GM23248 (cell line): ENCODE data around the gene GEMIN4. TPM values are rescaled to one million over a fixed set of nuclear protein-coding genes. Genes with fewer than 3 reads are reported as not detected.

Experiments
- DNase-seq: peaks from one replicate; pipeline ENCODE4 v3.0.0-alpha.2; 2015
- H2AFZ ChIP-seq: fragments of 200-600 bp; sonication (generic); 2 replicates; pipeline ENCODE4 v1.6.1; 2016; ENCODE audit warnings: antibody characterized with exemption
- H3F3A ChIP-seq: fragments of 200-600 bp; sonication (generic); 2 replicates; pipeline ENCODE4 v1.6.1; 2016; ENCODE audit warnings: mild to moderate bottlenecking, antibody characterized with exemption, mixed run types; ENCODE audit not compliant: insufficient read depth
- H3K27ac ChIP-seq: fragments of 200-600 bp; sonication (generic); 2 replicates; pipeline ENCODE4 v1.5.1; 2016; ENCODE audit warnings: mild to moderate bottlenecking
- H3K27me3 ChIP-seq: fragments of 200-600 bp; sonication (generic); replicated peaks from 2 replicates; pipeline ENCODE4 v1.6.1; 2016; ENCODE audit warnings: mild to moderate bottlenecking; ENCODE audit not compliant: insufficient read depth
- H3K36me3 ChIP-seq: fragments of 200-600 bp; sonication (generic); 2 replicates; pipeline ENCODE4 v1.6.1; 2016; ENCODE audit warnings: low read depth, mild to moderate bottlenecking
- H3K4me1 ChIP-seq: fragments of 200-600 bp; sonication (generic); 2 replicates; pipeline ENCODE4 v1.6.1; 2016; ENCODE audit warnings: mild to moderate bottlenecking; ENCODE audit not compliant: insufficient read depth
- H3K4me2 ChIP-seq: fragments of 200-600 bp; sonication (generic); one replicate; pipeline ENCODE4 v1.6.1; 2016; ENCODE audit warnings: mild to moderate bottlenecking; ENCODE audit not compliant: unreplicated experiment
- H3K4me3 ChIP-seq: fragments of 200-600 bp; sonication (generic); 2 replicates; pipeline ENCODE4 v1.5.1; 2016; ENCODE audit warnings: mild to moderate bottlenecking
- H3K79me2 ChIP-seq: fragments of 200-600 bp; sonication (generic); 2 replicates; pipeline ENCODE4 v1.6.1; 2016; ENCODE audit warnings: mild to moderate bottlenecking; ENCODE audit not compliant: insufficient read depth
- H3K9ac ChIP-seq: fragments of 200-600 bp; sonication (generic); 2 replicates; pipeline ENCODE4 v1.6.1; 2016; ENCODE audit warnings: mild to moderate bottlenecking
- H3K9me2 ChIP-seq: fragments of 200-600 bp; sonication (generic); 2 replicates; pipeline ENCODE4 v1.6.1; 2016; ENCODE audit warnings: mixed run types, mild to moderate bottlenecking, moderate library complexity; ENCODE audit not compliant: insufficient read depth
- H3K9me3 ChIP-seq: fragments of 200-600 bp; sonication (generic); one replicate; pipeline ENCODE4 v1.6.1; 2017; ENCODE audit warnings: low read depth
- H4K20me1 ChIP-seq: fragments of 200-600 bp; sonication (generic); 2 replicates; pipeline ENCODE4 v1.6.0; 2016; ENCODE audit not compliant: insufficient read depth
- EZH2 ChIP-seq: fragments of 200-600 bp; sonication (generic); IDR thresholded peaks from 2 replicates; pipeline ENCODE4 v1.6.1; 2018; ENCODE audit warnings: antibody characterized with exemption, mild to moderate bottlenecking; ENCODE audit not compliant: insufficient read depth, poor library complexity, severe bottlenecking
- EZH2phosphoT487 ChIP-seq: fragments of 200-600 bp; sonication (generic); IDR thresholded peaks from 2 replicates; pipeline ENCODE4 v1.6.1; 2018; ENCODE audit warnings: antibody characterized with exemption, moderate library complexity, mild to moderate bottlenecking, low read depth; ENCODE audit not compliant: insufficient read depth
- WGBS, 2 experiments: methylation state at CpG; one replicate each; pipeline ENCODE4 v1.1.6; 2015 to 2017; ENCODE audit warnings: low lambda C conversion rate in 2 of 2, low coverage in 1 of 2; ENCODE audit errors: missing lambda C conversion rate in 2 of 2; 5-methylcytosine and 5-hydroxymethylcytosine counted together
- in situ Hi-C: fragments of 300-500 bp; cut with MboI; formaldehyde crosslinking; loops from 2 replicates; pipeline ENCODE4 v1.15.0; 2020
- polyA plus RNA-seq: library from polyadenylated mRNA; unstranded; fragments of >200 nt; fragmentation: Nextera tagmentation; extraction: Ambion mirVana; gene quantifications from 2 replicates; pipeline ENCODE4 v1.2.1, GENCODE V29; 2016
- total RNA-seq: library from RNA; depleted of rRNA; stranded (reverse); fragments of >200 nt; shearing (Covaris generic); gene quantifications from 2 replicates; pipeline ENCODE4 v1.2.3, GENCODE V29; 2014

The GEMIN4 gene
- total and polyA plus RNA-seq, 2 experiments from 2014 or later = 11.1 to 18.2 TPM

DNA sequence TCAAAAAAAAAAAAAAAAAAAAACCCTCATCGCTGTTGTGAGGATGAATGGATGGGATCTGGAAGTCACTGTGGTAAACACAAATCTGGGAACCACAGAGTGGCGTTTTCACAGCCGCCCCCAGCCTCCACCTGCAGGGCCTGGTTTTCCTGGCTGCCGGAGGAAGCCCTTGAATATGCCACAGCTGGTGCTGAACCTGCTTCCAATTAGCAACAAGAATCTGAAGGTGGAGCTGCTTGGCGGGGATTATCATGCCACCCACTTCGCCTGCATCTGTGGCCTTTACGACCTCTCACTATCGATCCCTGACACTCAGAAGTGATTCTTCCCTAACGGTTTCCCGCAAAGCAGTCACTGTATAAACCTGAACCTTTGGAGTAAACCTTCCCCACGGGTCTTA, 46.2 kb upstream of the GEMIN4 start:
- no peak overlapping the region for H2AFZ ChIP-seq
- no peaks in the 10 kb centered on the region for H3K9me2 ChIP-seq
- H3K4me2 ChIP-seq = no peak overlapping the region
- no peaks in the 10 kb centered on the region for H3F3A ChIP-seq
- WGBS, 2 experiments = 69 to 70% methylated on average over 11 of the region's 11 CpGs
- H3K36me3 ChIP-seq = no peaks in the 10 kb centered on the region
- no peaks in the 10 kb centered on the region for H3K4me1 ChIP-seq
- H3K9me3 ChIP-seq = no peaks in the 10 kb centered on the region
- no peak overlapping the region for H3K4me3 ChIP-seq
- DNase-seq = no peak
- no peaks in the 10 kb centered on the region for H4K20me1 ChIP-seq
- no peak overlapping the region for H3K9ac ChIP-seq
- no peak for TF ChIP-seq EZH2
- no peak for TF ChIP-seq EZH2phosphoT487
- no peaks in the 10 kb centered on the region for H3K27me3 ChIP-seq
- no peaks in the 10 kb centered on the region for H3K79me2 ChIP-seq
- H3K27ac ChIP-seq = no peak overlapping the region
- in situ Hi-C loops = no loop called here

- H3K4me2 ChIP-seq = no peak overlapping the region
- no peaks in the 10 kb centered on the region for H3K79me2 ChIP-seq
- DNase-seq = no peak
- no peaks in the 10 kb centered on the region for H3F3A ChIP-seq
- no peaks in the 10 kb centered on the region for H3K9me3 ChIP-seq
- H3K27ac ChIP-seq = no peak overlapping the region
- no peaks in the 10 kb centered on the region for H3K36me3 ChIP-seq
- H3K4me1 ChIP-seq = no peaks in the 10 kb centered on the region
- in situ Hi-C loops = no loop called here
- TF ChIP-seq EZH2 (no peak), EZH2phosphoT487 (no peak)
- no peaks in the 10 kb centered on the region for H3K27me3 ChIP-seq
- H2AFZ ChIP-seq = no peak overlapping the region
- 85 to 86% methylated on average over 22 of the region's 22 CpGs for WGBS, 2 experiments
- H4K20me1 ChIP-seq = no peaks in the 10 kb centered on the region
- no peak overlapping the region for H3K9ac ChIP-seq
- no peaks in the 10 kb centered on the region for H3K9me2 ChIP-seq
- H3K4me3 ChIP-seq = no peak overlapping the region
Observed at GRCh38 chr17:797236-797840, 45.3 kb upstream of the GEMIN4 start.

- in situ Hi-C loops = no loop called here
- Histone ChIP-seq H3K36me3 (peaks cover 5% of the 10 kb centered on the region; the same call in 1 of the 2 replicates), H3K9me3 (no peaks in the 10 kb centered on the region), H3K27me3 (no peaks in the 10 kb centered on the region), H3K4me3 (no peak overlapping the region), H3K27ac (no peak overlapping the region), H3K4me1 (no peaks in the 10 kb centered on the region), H4K20me1 (no peaks in the 10 kb centered on the region), H3K9ac (no peak overlapping the region), H2AFZ (no peak overlapping the region), H3K9me2 (no peaks in the 10 kb centered on the region), H3F3A (no peaks in the 10 kb centered on the region), H3K4me2 (no peak overlapping the region), H3K79me2 (no peaks in the 10 kb centered on the region)
- TF ChIP-seq EZH2phosphoT487 (no peak), EZH2 (no peak)
- DNase-seq = no peak
- 88 to 89% methylated on average over 15 of the region's 15 CpGs for WGBS, 2 experiments
Observed at GRCh38 chr17:796609-797008, 44.5 kb upstream of the GEMIN4 start.

- Histone ChIP-seq H3F3A (no peaks in the 10 kb centered on the region), H4K20me1 (no peaks in the 10 kb centered on the region), H2AFZ (no peak overlapping the region), H3K4me1 (no peaks in the 10 kb centered on the region), H3K27me3 (no peaks in the 10 kb centered on the region), H3K79me2 (no peaks in the 10 kb centered on the region), H3K9ac (0 out of 2 replicates have a peak overlapping the region, but pooled peaks have one; percentile 48), H3K9me2 (no peaks in the 10 kb centered on the region), H3K9me3 (no peaks in the 10 kb centered on the region), H3K4me2 (no peak overlapping the region), H3K36me3 (peaks cover 5% of the 10 kb centered on the region; the same call in 1 of the 2 replicates), H3K27ac (no peak overlapping the region), H3K4me3 (no peak overlapping the region)
- no peak for TF ChIP-seq EZH2phosphoT487
- no peak for TF ChIP-seq EZH2
- WGBS, 2 experiments = 83 to 84% methylated on average over 8 to 9 of the region's 9 CpGs
- in situ Hi-C loops = no loop called here
- no peak for DNase-seq
Observed at GRCh38 chr17:795721-796120, 43.7 kb upstream of the GEMIN4 start.
